Suppressor macrophage (primary cell): ENCODE measurements around the gene TMEM240.
"Not testable (repeated sequence)": the region's sequence is repeated elsewhere in the genome, so short reads cannot be mapped to it uniquely, and the experiment has no call there.

Experiments
- DNase-seq, 4 experiments: peaks; one replicate each; pipeline ENCODE4 v3.0.0-alpha.2; 2020 to 2022

The TMEM240 gene

GRCh38 chr1:1539310-1540089 is 924 bp downstream of the TMEM240 start:
- DNase-seq = no peak

GRCh38 chr1:1538989-1539309 is 1.5 kb downstream of the TMEM240 start:
- no peak for DNase-seq

- DNase-seq = no peak
These were observed 2.1 kb downstream of the TMEM240 start for GRCh38 chr1:1538334-1538733.

- no peak for DNase-seq
These were observed 2.7 kb downstream of the TMEM240 start for GRCh38 chr1:1537626-1538250.

- no peak for DNase-seq
These were observed 3.4 kb downstream of the TMEM240 start for GRCh38 chr1:1536938-1537546.

GRCh38 chr1:1536019-1536937 is 4.1 kb downstream of the TMEM240 start:
- no peak for DNase-seq

GRCh38 chr1:1535201-1536018 is 5.0 kb downstream of the TMEM240 start:
- DNase-seq = no peak

- DNase-seq = no peak
These were observed 5.8 kb downstream of the TMEM240 start for GRCh38 chr1:1534401-1535154.

GRCh38 chr1:1533894-1534291 is 6.5 kb downstream of the TMEM240 start:
- not testable (repeated sequence) for DNase-seq

- DNase-seq = not testable (repeated sequence)
These were observed 7.1 kb downstream of the TMEM240 start for GRCh38 chr1:1533176-1533893.

GRCh38 chr1:1531947-1532346 is 8.5 kb downstream of the TMEM240 start:
- no peak for DNase-seq

- DNase-seq = no peak
These were observed 10.5 kb downstream of the TMEM240 start for GRCh38 chr1:1529936-1530335.

GRCh38 chr1:1529321-1529720 is 11.1 kb downstream of the TMEM240 start:
- no peak for DNase-seq

- no peak for DNase-seq
These were observed 11.8 kb downstream of the TMEM240 start for GRCh38 chr1:1528301-1529267.

GRCh38 chr1:1527092-1527816 is 13.2 kb downstream of the TMEM240 start:
- no peak for DNase-seq

- DNase-seq = not testable (repeated sequence)
These were observed 13.9 kb downstream of the TMEM240 start for GRCh38 chr1:1526476-1526875.

- DNase-seq = not testable (repeated sequence)
These were observed 15.6 kb downstream of the TMEM240 start for GRCh38 chr1:1524750-1525383.

- DNase-seq = not testable (repeated sequence)
These were observed 16.8 kb downstream of the TMEM240 start for GRCh38 chr1:1523651-1524050.
